ENCODE data around the gene SPSB4. TPM values are rescaled to one million over a fixed set of nuclear protein-coding genes. Genes with fewer than 3 reads are reported as not detected.

SPSB4 gene
- total RNA-seq, 4 donors from 2014 or later, result 0.14 TPM; not detected in 3

DNA sequence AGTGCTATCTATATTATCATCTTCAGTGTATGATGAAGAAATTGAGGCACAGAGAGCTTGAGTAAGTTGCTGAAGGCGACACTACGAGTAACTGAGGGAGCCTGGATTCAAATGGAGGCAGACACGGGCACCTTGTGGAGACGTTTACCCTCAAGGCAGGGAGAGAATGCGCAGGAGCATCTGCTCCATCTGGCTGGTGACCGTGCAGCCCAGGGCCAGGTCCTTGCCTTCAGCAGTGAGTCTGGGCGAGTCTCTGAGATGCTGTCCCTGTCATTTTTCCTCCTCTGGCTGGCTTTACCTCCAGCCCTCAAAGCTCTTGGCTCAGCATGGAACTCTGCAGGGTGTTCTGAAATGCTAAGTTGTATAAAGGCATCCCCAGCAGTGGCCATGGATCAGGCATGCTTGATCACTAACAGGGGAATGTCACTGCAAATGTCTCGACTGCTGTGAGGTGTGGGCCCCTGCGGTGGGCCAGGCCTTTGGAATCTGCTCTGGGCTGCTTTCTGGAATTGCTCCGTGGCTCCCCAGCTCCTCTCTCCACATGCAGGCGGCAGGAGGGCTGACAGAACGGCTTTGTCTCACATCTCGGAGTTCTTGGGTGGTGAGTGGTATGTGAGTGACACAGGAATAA lies 19.7 kb downstream of the SPSB4 start:
- intact Hi-C loops (cut with DNase I; ENCODE audit: low total_unique reads), result no loop called here

GRCh38 chr3:141071681-141072260 lies 20.6 kb downstream of the SPSB4 start:
- intact Hi-C loops (cut with DNase I; ENCODE audit: low total_unique reads), result no loop called here
- in situ Hi-C loops (cut with MboI; ENCODE audit: low pct_ligation_motif_present in 1 of 4, low pct_unique_long_range_greater_than_20kb in 1 of 4, low sequenced_read_pairs in 3 of 4), result no loop called here
- H3K9me3 ChIP-seq, result no peaks in the 10 kb centered on the region
- WGBS, 2 donors (ENCODE audit: low coverage in 1 of 2), result 76 to 87% methylated on average over 3 to 12 of the region's 12 CpGs
- H3K4me1 ChIP-seq, result peaks cover 0 to 9% (median 6%) of the 10 kb centered on the region in 4 donors
- TF ChIP-seq POLR2A (IDR thresholded peaks at IDR 0.05) (no peak), POLR2AphosphoS5 (IDR thresholded peaks at IDR 0.05) (no peak), EP300 (IDR thresholded peaks at IDR 0.05; ENCODE audit: low read depth) (no peak)
- TF ChIP-seq, protein P1, sequence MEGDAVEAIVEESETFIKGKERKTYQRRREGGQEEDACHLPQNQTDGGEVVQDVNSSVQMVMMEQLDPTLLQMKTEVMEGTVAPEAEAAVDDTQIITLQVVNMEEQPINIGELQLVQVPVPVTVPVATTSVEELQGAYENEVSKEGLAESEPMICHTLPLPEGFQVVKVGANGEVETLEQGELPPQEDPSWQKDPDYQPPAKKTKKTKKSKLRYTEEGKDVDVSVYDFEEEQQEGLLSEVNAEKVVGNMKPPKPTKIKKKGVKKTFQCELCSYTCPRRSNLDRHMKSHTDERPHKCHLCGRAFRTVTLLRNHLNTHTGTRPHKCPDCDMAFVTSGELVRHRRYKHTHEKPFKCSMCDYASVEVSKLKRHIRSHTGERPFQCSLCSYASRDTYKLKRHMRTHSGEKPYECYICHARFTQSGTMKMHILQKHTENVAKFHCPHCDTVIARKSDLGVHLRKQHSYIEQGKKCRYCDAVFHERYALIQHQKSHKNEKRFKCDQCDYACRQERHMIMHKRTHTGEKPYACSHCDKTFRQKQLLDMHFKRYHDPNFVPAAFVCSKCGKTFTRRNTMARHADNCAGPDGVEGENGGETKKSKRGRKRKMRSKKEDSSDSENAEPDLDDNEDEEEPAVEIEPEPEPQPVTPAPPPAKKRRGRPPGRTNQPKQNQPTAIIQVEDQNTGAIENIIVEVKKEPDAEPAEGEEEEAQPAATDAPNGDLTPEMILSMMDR (IDR thresholded peaks at IDR 0.05), result no peak
- no peak for DNase-seq
- H3K27me3 ChIP-seq, result no peaks in the 10 kb centered on the region
- no peak overlapping the region for H3K27ac ChIP-seq
- H3K4me3 ChIP-seq, result no peak overlapping the region
- no peaks in the 10 kb centered on the region for H3K36me3 ChIP-seq

More for the DNA sequence above, 19.7 kb downstream of the SPSB4 start:
- no peaks in the 10 kb centered on the region for H3K27me3 ChIP-seq
- 88 to 100% methylated on average over 4 to 13 of the region's 13 CpGs for WGBS, 2 donors (ENCODE audit: low coverage in 1 of 2)
- TF ChIP-seq POLR2A (IDR thresholded peaks at IDR 0.05) (no peak), POLR2AphosphoS5 (IDR thresholded peaks at IDR 0.05) (no peak)
- no peaks in the 10 kb centered on the region for H3K4me1 ChIP-seq
- in situ Hi-C loops (cut with MboI; ENCODE audit: low pct_ligation_motif_present in 1 of 4, low pct_unique_long_range_greater_than_20kb in 1 of 4, low sequenced_read_pairs in 3 of 4), result no loop called here
- no peak for DNase-seq
- H3K9me3 ChIP-seq, result no peaks in the 10 kb centered on the region
- H3K4me3 ChIP-seq, result no peak overlapping the region
- no peak overlapping the region for H3K27ac ChIP-seq
- no peaks in the 10 kb centered on the region for H3K36me3 ChIP-seq

DNA sequence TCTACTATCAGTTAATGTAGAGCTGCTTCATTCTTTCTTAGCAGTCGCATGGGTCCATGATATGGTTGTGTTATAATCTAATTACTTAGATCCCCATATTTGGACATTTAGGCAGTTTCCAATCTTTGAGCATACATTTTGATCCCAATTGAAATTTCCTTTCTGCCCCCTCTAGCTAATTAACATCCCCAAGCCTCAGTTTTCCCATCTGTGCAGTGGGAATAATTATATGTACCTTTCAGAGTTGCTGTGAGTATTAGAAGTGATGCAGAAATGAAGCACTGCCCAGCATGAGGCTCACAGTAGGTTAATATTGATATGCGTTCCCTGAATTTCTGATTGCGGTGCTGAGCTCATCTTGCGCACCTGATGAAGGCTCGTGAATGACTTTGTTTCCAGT lies 21.8 kb downstream of the SPSB4 start:
- H3K4me1 ChIP-seq, result peaks cover 0 to 19% (median 10%) of the 10 kb centered on the region in 4 donors
- no peaks in the 10 kb centered on the region for H3K27me3 ChIP-seq
- intact Hi-C loops (cut with DNase I; ENCODE audit: low total_unique reads) (no loop called here), in situ Hi-C loops (cut with MboI; ENCODE audit: low pct_ligation_motif_present in 1 of 4, low pct_unique_long_range_greater_than_20kb in 1 of 4, low sequenced_read_pairs in 3 of 4) (no loop called here)
- H3K36me3 ChIP-seq, result no peaks in the 10 kb centered on the region
- no peaks in the 10 kb centered on the region for H3K9me3 ChIP-seq
- no peak overlapping the region for H3K4me3 ChIP-seq
- 90 to 97% methylated on average over 2 to 5 of the region's 5 CpGs for WGBS, 2 donors (ENCODE audit: low coverage in 1 of 2)
- DNase-seq, result no peak
- TF ChIP-seq, protein P1 (IDR thresholded peaks at IDR 0.05), result no peak
- TF ChIP-seq POLR2A (IDR thresholded peaks at IDR 0.05) (no peak), EP300 (IDR thresholded peaks at IDR 0.05; ENCODE audit: low read depth) (no peak), POLR2AphosphoS5 (IDR thresholded peaks at IDR 0.05) (no peak)
- H3K27ac ChIP-seq, result no peak overlapping the region

GRCh38 chr3:141073580-141073979 lies 22.4 kb downstream of the SPSB4 start:
- TF ChIP-seq EP300 (IDR thresholded peaks at IDR 0.05; ENCODE audit: low read depth) (no peak), POLR2AphosphoS5 (IDR thresholded peaks at IDR 0.05) (no peak), POLR2A (IDR thresholded peaks at IDR 0.05) (no peak)
- TF ChIP-seq, protein P1 (IDR thresholded peaks at IDR 0.05), result no peak
- intact Hi-C loops (cut with DNase I; ENCODE audit: low total_unique reads), result no loop called here
- H3K4me3 ChIP-seq, result no peak overlapping the region
- peaks cover 0 to 19% (median 10%) of the 10 kb centered on the region in 4 donors for H3K4me1 ChIP-seq
- no peaks in the 10 kb centered on the region for H3K9me3 ChIP-seq
- H3K36me3 ChIP-seq, result no peaks in the 10 kb centered on the region
- DNase-seq, result no peak
- in situ Hi-C loops (cut with MboI; ENCODE audit: low pct_ligation_motif_present in 1 of 4, low pct_unique_long_range_greater_than_20kb in 1 of 4, low sequenced_read_pairs in 3 of 4), result no loop called here
- no peaks in the 10 kb centered on the region for H3K27me3 ChIP-seq
- H3K27ac ChIP-seq, result no peak overlapping the region
- 75% methylated on average over 2 of the region's 2 CpGs; no CpG with 5 or more reads in 1 of the 2 donors for WGBS, 2 donors (ENCODE audit: low coverage in 1 of 2)

All from transverse colon (tissue), 4 donors.